Stimulated activated CD4-positive, alpha-beta T cell treated with anti-CD3 and anti-CD28 coated beads, Interleukin-1b, Interleukin-23, amount 100 ng/mL, for 1 hour (primary cell): ENCODE measurements around the gene IL17REL.
"Not testable (repeated sequence)": the region's sequence is repeated elsewhere in the genome, so short reads cannot be mapped to it uniquely, and the experiment has no call there.

Experiments
- DNase-seq, 2 donors: peaks; one replicate each; pipeline ENCODE4 v3.0.0-alpha.2; 2020; ENCODE audit warnings: low read depth in 2 of 2

Gene IL17REL

DNA sequence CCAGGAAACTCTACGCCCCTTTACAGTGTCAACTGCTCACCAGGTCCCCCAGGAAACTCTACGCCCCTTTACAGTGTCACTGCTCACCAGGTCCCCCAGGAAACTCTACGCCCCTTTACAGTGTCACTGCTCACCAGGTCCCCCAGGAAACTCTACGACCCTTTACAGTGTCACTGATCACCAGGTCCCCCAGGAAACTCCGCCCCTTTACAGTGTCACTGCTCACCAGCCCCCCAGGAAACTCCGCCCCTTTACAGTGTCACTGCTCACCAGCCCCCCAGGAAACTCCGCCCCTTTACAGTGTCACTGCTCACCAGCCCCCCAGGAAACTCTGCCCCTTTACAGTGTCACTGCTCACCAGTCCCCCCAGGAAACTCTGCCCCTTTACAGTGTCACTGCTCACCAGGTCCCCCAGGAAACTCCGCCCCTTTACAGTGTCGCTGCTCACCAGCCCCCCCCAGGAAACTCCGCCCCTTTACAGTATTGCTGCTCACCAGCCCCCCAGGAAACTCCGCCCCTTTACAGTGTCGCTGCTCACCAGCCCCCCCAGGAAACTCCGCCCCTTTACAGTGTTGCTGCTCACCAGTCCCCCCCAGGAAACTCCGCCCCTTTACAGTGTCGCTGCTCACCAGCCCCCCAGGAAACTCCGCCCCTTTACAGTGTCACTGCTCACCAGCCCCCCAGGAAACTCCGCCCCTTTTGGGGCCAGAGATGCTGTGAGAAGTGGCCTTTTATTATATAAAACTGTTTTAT, 67.3 kb downstream of the IL17REL start:
- not testable (repeated sequence) for DNase-seq
